HCT116 (cell line): ENCODE measurements around the gene RGS6. TPM values are rescaled to one million over a fixed set of nuclear protein-coding genes. Genes with fewer than 3 reads are reported as not detected.

Experiments used
- ATAC-seq: fragments of 200-7000 bp; cut with Tn5 transposase; 2 replicates; pipeline ENCODE4 v1.9.1; 2020; ENCODE audit warnings: mild to moderate bottlenecking, moderate library complexity
- BruUV-seq: library from RNA; stranded (reverse); fragments of 400-500 nt; replicated peaks from 2 replicates; lab custom pipeline; 2021; lab: Mats Ljungman, UMichigan
- CTCF ChIA-PET: fragments of 300-600 bp; sonication (Branson Sonifier 250); formaldehyde crosslinking; loops from one replicate; lab custom pipeline; 2021; ENCODE audit warnings: antibody characterized with exemption; lab: Charles Lee
- POLR2A ChIA-PET: fragments of 300-600, 350-600 bp; sonication (Branson Sonifier 250); formaldehyde crosslinking; loops from one replicate; lab custom pipeline; 2021; ENCODE audit warnings: antibody characterized with exemption; lab: Charles Lee
- RAD21 ChIA-PET, 2 experiments: fragments of 300-600 bp; sonication (Branson Sonifier 250); formaldehyde crosslinking; loops; one replicate each; lab custom pipeline; 2023; ENCODE audit warnings: low total read pairs in 2 of 2; ENCODE audit not compliant: uncharacterized antibody in 2 of 2, unreplicated experiment in 2 of 2, low non-redundant PET in 1 of 2; lab: Charles Lee
- DNase-seq: peaks from one replicate; pipeline ENCODE4 v3.0.0-alpha.2; 2010; ENCODE audit warnings: low read depth, low spot score
- H2AFZ ChIP-seq: fragments of 200-600 bp; shearing (Covaris generic), sonication (generic); 2 replicates; pipeline ENCODE4 v1.6.1; 2017; ENCODE audit warnings: low read depth, mixed run types, mixed read lengths, antibody characterized with exemption, low read length; ENCODE audit not compliant: poor library complexity, severe bottlenecking
- H3K27ac ChIP-seq: 2 replicates; pipeline ENCODE4 v1.5.1; 2012; ENCODE audit warnings: low read depth, low read length
- H3K27me3 ChIP-seq: fragments of 200-600 bp; sonication (generic); 2 replicates; pipeline ENCODE4 v1.6.1; 2016; ENCODE audit warnings: mixed run types, low read length, mixed read lengths; ENCODE audit not compliant: insufficient read depth
- H3K36me3 ChIP-seq, 2 experiments: fragments of 200-500 bp in 1 of 2; fragments of 200-600 bp in 1 of 2; sonication (Bioruptor generic) in 1 of 2; sonication (generic) in 1 of 2; 2 replicates each; pipeline versions ENCODE4 v1.5.1 to v1.6.1; 2014 to 2016; ENCODE audit warnings: low read length in 2 of 2, inconsistent platforms in 1 of 2, mixed read lengths in 1 of 2, mixed run types in 1 of 2; ENCODE audit not compliant: insufficient read depth in 2 of 2, control insufficient read depth in 1 of 2
- H3K4me1 ChIP-seq, 2 experiments: fragments of 200-600 bp in 1 of 2; sonication (generic) in 1 of 2; 2 replicates each; pipeline versions ENCODE4 v1.5.1 to v1.6.1; 2012 to 2017; ENCODE audit warnings: low read length in 2 of 2, inconsistent platforms in 1 of 2, mild to moderate bottlenecking in 1 of 2, mixed read lengths in 1 of 2, mixed run types in 1 of 2, moderate library complexity in 1 of 2; ENCODE audit not compliant: insufficient read depth in 2 of 2, control insufficient read depth in 1 of 2
- H3K4me2 ChIP-seq: fragments of 200-600 bp; sonication (generic); 2 replicates; pipeline ENCODE4 v1.6.1; 2017; ENCODE audit warnings: mixed run types, low read length, mixed read lengths
- H3K4me3 ChIP-seq, 2 experiments: fragments of 200-600 bp in 1 of 2; sonication (generic) in 1 of 2; replicated peaks in 1 of 2; 2 replicates each; pipeline ENCODE4 v1.5.1; 2011 to 2016; ENCODE audit warnings: low read length in 2 of 2, control low read depth in 1 of 2, low read depth in 1 of 2, mild to moderate bottlenecking in 1 of 2, mixed read lengths in 1 of 2, mixed run types in 1 of 2
- H3K79me2 ChIP-seq: fragments of 200-600 bp; sonication (generic); 2 replicates; pipeline ENCODE4 v1.6.1; 2017; ENCODE audit warnings: mild to moderate bottlenecking, mixed run types, low read length, moderate library complexity, mixed read lengths; ENCODE audit not compliant: insufficient read depth
- H3K9ac ChIP-seq: fragments of 200-600 bp; sonication (generic); 2 replicates; pipeline ENCODE4 v1.6.1; 2016; ENCODE audit warnings: low read length, mixed read lengths
- H3K9me2 ChIP-seq: fragments of 200-600 bp; sonication (generic), shearing (Covaris generic); 2 replicates; pipeline ENCODE4 v1.6.1; 2017; ENCODE audit warnings: mixed run types, mild to moderate bottlenecking, moderate library complexity; ENCODE audit not compliant: insufficient read depth
- H3K9me3 ChIP-seq, 2 experiments: fragments of 200-500 bp in 1 of 2; fragments of 200-600 bp in 1 of 2; sonication (Bioruptor generic) in 1 of 2; sonication (generic) in 1 of 2; 2 replicates each; pipeline ENCODE4 v1.6.1; 2014 to 2017; ENCODE audit warnings: low read length in 2 of 2, mixed read lengths in 2 of 2, inconsistent platforms in 1 of 2, low read depth in 1 of 2, mild to moderate bottlenecking in 1 of 2, mixed run types in 1 of 2, moderate library complexity in 1 of 2; ENCODE audit not compliant: control insufficient read depth in 1 of 2, insufficient read depth in 1 of 2
- H4K20me1 ChIP-seq: fragments of 200-600 bp; sonication (generic), shearing (Covaris generic); 2 replicates; pipeline ENCODE4 v1.6.1; 2017; ENCODE audit warnings: mixed run types, mild to moderate bottlenecking, moderate library complexity; ENCODE audit not compliant: insufficient read depth
- ATF3 ChIP-seq: IDR thresholded peaks from 2 replicates; pipeline ENCODE4 v1.6.1; 2012
- CBX3 ChIP-seq: IDR thresholded peaks from 2 replicates; pipeline ENCODE4 v1.6.1; 2012; ENCODE audit warnings: low read depth
- CTCF ChIP-seq, 3 experiments: fragments of 200-600 bp in 1 of 3; sonication (generic) in 1 of 3; IDR thresholded peaks in 2 of 3; conservative IDR thresholded peaks in 1 of 3; 2 replicates each; pipeline ENCODE4 v1.5.1; 2012 to 2017; ENCODE audit warnings: low read depth in 2 of 3, low read length in 2 of 3, antibody characterized with exemption in 1 of 3, borderline replicate concordance in 1 of 3, control low read depth in 1 of 3, mild to moderate bottlenecking in 1 of 3, mixed read lengths in 1 of 3, mixed run types in 1 of 3, moderate library complexity in 1 of 3; ENCODE audit not compliant: insufficient read depth in 1 of 3
- EGR1 ChIP-seq: IDR thresholded peaks from 2 replicates; pipeline ENCODE4 v1.6.1; 2012; ENCODE audit warnings: low read depth
- EZH2 ChIP-seq: fragments of 200-600 bp; sonication (generic); IDR thresholded peaks from 2 replicates; pipeline ENCODE4 v1.6.1; 2017; ENCODE audit warnings: antibody characterized with exemption, mixed run types
- EZH2phosphoT487 ChIP-seq: fragments of 200-600 bp; IDR thresholded peaks from 2 replicates; pipeline ENCODE4 v1.6.1; 2018; ENCODE audit warnings: antibody characterized with exemption, borderline replicate concordance
- FOSL1 ChIP-seq: IDR thresholded peaks from 2 replicates; pipeline ENCODE4 v1.6.1; 2012; ENCODE audit warnings: low read depth
- POLR2A ChIP-seq: IDR thresholded peaks from 2 replicates; pipeline ENCODE4 v1.7.0; 2011; ENCODE audit warnings: borderline replicate concordance; ENCODE audit not compliant: insufficient read depth, insufficient read length; ENCODE audit errors: extremely low read depth
- POLR2AphosphoS5 ChIP-seq: IDR thresholded peaks from 2 replicates; pipeline ENCODE4 v1.6.1; 2011; ENCODE audit warnings: mild to moderate bottlenecking, low read depth, low read length, moderate library complexity
- RAD21 ChIP-seq: IDR thresholded peaks from 2 replicates; pipeline ENCODE4 v1.6.1; 2012; ENCODE audit warnings: low read depth, mild to moderate bottlenecking
- REST ChIP-seq: IDR thresholded peaks from 2 replicates; pipeline ENCODE4 v1.6.1; 2012; ENCODE audit warnings: low read depth
- SIN3A ChIP-seq: IDR thresholded peaks from 2 replicates; pipeline ENCODE4 v1.6.1; 2012; ENCODE audit warnings: low read depth
- SP1 ChIP-seq: IDR thresholded peaks from 2 replicates; pipeline ENCODE4 v1.6.1; 2012; ENCODE audit warnings: low read depth
- TCF7L2 ChIP-seq: IDR thresholded peaks from 2 replicates; pipeline ENCODE4 v1.7.0; 2011; ENCODE audit warnings: borderline replicate concordance, inconsistent platforms; ENCODE audit not compliant: insufficient read depth, insufficient read length; ENCODE audit errors: extremely low read depth
- YY1 ChIP-seq: IDR thresholded peaks from 2 replicates; pipeline ENCODE4 v1.6.1; 2011; ENCODE audit warnings: low read length, low read depth, moderate library complexity, mild to moderate bottlenecking; ENCODE audit not compliant: insufficient replicate concordance; ENCODE audit errors: extremely low read depth
- ZFX ChIP-seq: fragments of 450-650 bp; IDR thresholded peaks from 2 replicates; pipeline ENCODE4 v1.6.1; 2017
- ZNF274 ChIP-seq: fragments of 200-500 bp; sonication (Bioruptor generic); IDR thresholded peaks from 2 replicates; pipeline ENCODE4 v1.6.1; 2014; ENCODE audit warnings: mild to moderate bottlenecking, low read depth, low read length, inconsistent platforms
- intact Hi-C: fragments of 100-400 bp; cut with micrococcal nuclease; formaldehyde crosslinking; loops from 2 replicates; pipeline ENCODE4 v1.10.0; 2022
- total RNA-seq: library from RNA; stranded (reverse); gene quantifications from one replicate; pipeline ENCODE4 v1.2.1, GENCODE V29; 2021; ENCODE audit not compliant: unreplicated experiment

RGS6 gene
- total RNA-seq, 1 experiment from 2014 or later: 4.7 TPM

- Histone ChIP-seq H3K4me1 (no peaks in the 10 kb centered on the region), H3K79me2 (no peaks in the 10 kb centered on the region), H3K27me3 (no peaks in the 10 kb centered on the region), H4K20me1 (no peaks in the 10 kb centered on the region), H3K9me2 (no peaks in the 10 kb centered on the region), H3K27ac (no peak overlapping the region), H3K36me3 (no peaks in the 10 kb centered on the region), H3K4me2 (no peak overlapping the region), H2AFZ (no peak overlapping the region), H3K9ac (no peak overlapping the region), H3K4me3 (no peak overlapping the region), H3K9me3 (no peaks in the 10 kb centered on the region)
- TF ChIP-seq CTCF (IDR thresholded peaks at IDR 0.05 in 2 of 3, conservative IDR thresholded peaks at IDR 0.05 in 1 of 3; ENCODE audit: borderline replicate concordance in 1 of 3, insufficient read depth in 1 of 3, low read depth in 2 of 3, low read length in 2 of 3) (no peak), REST (no peak), YY1 (no peak), EZH2phosphoT487 (no peak), ATF3 (no peak), ZNF274 (no peak), SP1 (no peak), SIN3A (no peak), TCF7L2 (no peak), RAD21 (no peak), FOSL1 (no peak), CBX3 (no peak), ZFX (no peak), EZH2 (no peak), POLR2A (no peak), EGR1 (no peak), POLR2AphosphoS5 (no peak)
- CTCF ChIA-PET: no interaction called here
- POLR2A ChIA-PET: no interaction called here
- BruUV-seq: no TSS peak
- ATAC-seq (no peak), DNase-seq (no peak)
- RAD21 ChIA-PET: no interaction called here
- intact Hi-C loops: no loop called here
These were observed 82.3 kb downstream of the RGS6 start for GRCh38 chr14:72014486-72014885.
